DMS153 treated with DMSO at 0.1 percent for 48 hours (cell line): Measurements from ENCODE around the gene KAZN.
"Not testable (repeated sequence)": the region's sequence is repeated elsewhere in the genome, so short reads cannot be mapped to it uniquely, and the experiment has no call there.

Experiments used
- DNase-seq: peaks from one replicate; lab custom pipeline; 2025; ENCODE audit not compliant: unreplicated experiment; lab: John Stamatoyannopoulos, UW

Gene KAZN

DNA sequence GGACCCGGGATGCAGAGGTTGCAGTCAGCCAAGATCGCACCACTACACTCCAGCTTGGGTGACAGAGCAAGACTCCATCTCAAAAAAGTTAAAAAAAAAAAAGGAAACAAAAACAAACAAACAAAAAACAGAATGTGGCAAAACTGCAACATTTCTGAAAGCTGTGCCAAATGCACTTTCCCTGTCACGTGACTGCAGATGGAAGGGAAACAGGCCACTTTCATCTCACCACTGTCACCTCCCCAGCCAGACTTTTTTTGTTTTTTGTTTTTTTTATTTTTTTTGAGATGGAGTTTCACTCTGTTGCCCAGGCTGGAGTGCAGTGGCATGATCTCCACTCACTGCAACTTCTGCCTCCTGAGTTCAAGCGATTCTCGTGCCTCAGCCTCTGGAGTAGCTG, 442.2 kb downstream of the KAZN start:
- DNase-seq, result not testable (repeated sequence)

DNA sequence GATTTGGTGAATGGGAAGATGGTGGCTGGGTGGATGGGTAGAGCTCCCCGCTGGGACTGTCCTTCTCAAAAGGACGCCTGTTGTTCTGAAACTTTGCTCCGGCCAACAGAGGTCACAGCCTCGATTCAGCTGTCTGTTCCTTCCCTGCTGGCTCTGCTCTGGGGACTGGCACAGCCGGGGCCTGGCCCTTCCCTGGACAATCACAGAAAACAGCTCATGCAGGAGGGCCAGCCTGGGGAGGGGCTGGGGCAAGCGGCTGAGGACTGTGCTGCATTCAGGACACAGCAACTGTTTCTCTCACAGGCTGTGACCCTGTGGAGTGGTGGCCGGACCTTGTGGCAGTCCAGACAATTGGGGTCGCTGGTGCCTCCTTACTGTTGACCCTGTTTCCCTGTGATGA, 444.4 kb downstream of the KAZN start:
- no peak for DNase-seq

DNA sequence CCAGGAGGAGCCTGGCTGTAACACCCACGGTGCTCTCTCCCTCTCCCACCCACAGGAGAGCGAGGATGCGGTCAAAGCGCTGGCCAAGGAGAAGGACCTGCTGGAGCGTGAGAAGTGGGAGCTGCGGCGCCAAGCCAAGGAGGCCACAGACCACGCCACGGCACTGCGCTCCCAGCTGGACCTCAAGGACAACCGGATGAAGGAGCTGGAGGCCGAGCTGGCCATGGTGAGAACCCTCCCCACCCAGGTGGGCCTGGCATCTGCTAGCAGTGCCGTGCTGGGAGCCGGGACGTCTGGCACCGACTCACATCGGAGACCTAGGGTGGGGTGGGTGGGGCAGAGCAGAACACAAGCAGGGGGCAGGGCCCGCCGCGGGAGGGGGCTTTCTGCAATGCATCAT, 445.4 kb downstream of the KAZN start:
- no peak for DNase-seq

DNA sequence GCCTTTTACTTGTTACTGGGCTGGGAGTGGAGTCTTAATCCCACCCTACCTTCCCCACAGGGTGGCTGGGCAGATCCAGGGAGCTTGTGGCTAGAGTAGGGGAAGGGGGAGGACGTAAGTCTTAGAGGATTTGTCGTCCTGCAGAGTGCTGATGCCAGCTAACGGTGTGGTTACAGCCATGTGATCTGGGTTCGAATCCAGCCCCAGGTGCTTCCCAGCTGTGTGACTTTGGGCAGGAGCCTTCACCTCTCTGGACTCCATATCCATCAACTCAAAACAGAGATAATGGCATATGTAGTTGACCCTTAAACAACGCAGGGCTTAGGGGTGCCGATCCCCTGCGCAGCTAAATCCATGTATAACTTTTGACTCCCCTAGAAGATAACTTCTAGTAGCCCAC, 446.6 kb downstream of the KAZN start:
- no peak for DNase-seq

DNA sequence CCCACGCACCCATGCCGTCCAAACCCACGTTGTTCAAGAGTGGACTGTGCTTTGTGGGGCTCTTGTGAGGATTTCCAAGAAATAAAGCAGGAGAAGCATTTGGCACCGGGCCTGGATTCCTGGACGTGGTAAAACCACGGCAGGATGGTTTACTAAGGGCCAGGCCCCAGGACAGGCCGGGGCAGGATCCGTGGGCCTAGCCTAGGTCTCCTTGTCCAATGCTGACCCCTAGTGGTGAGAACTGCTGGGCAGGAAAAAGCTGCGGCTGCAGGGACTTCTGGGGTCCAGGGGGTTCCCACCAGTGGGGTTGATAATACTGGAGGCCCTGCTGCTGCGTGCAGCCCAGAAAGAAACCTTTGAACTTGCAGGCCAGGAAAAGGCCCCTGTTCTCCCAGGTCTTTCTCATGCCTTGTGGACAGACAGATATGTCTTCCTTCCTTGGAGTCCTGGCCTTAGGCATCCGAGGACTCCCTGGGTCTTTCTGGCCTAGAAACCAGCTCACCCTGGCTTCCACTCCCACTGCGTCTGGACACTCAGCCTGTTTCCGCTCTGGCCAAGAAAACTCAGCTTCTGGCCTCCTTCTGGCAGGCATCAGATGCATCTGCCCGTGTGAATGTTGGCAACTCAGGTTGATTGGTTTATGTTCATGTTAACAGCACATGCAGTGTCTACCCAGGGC, 448.1 kb downstream of the KAZN start:
- DNase-seq, result no peak

GRCh38 chr1:15047237-15047636, 448.8 kb downstream of the KAZN start:
- no peak for DNase-seq

DNA sequence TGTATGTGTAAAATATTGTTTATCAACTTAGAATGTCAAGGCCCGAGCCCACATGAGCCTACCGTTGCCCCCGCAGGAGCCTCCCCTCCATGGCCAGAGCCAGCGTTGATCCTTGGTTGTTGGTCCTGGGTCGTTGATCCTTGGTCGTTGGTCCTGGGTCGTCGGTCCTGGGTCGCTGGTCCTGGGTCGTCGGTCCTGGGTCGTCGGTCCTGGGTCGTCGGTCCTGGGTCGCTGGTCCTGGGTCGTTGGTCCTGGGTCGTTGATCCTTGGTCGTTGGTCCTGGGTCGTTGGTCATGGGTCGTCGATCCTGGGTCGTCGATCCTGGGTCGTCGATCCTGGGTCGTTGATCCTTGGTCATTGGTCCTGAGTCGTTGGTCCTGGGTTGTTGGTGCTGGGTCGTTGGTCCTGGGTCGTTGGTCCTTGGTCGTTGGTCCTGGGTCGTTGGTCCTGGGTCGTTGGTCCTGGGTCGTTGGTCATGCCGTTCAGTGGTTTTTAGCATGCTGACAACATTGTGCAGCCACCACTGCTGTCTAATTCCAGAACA, 450.0 kb downstream of the KAZN start:
- DNase-seq, result no peak

- DNase-seq, result no peak
Observed at GRCh38 chr1:15049067-15049466, 450.6 kb downstream of the KAZN start.

DNA sequence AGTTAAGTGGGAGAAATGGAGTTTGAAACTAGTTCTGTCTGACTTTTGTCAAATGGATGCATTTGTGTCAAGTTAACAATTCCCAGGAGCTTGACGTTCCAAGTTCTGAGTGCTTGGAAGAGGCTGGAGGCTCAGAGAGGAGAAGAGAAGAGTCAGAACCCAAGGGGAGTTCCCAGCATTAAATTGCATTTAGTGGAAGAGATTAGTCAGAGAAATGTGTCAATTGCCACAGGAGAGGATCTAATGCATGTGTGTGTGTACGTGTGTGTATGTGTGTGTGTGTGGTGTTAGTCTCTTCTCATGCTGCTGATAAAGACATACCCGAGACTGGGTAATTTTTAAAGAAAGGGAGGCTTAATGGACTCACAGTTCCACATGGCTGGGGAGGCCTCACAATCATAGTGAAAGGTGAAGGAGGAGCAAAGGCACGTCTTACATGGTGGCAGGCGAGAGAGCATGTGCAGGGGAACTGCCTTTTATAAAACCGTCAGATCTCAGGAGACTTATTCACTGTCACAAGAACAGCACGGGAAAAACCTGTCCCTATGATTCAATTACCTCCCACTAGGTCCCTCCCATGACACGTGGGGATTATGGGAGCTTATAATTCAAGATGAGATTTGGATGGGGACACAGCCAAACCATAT, 453.5 kb downstream of the KAZN start:
- no peak for DNase-seq

DNA sequence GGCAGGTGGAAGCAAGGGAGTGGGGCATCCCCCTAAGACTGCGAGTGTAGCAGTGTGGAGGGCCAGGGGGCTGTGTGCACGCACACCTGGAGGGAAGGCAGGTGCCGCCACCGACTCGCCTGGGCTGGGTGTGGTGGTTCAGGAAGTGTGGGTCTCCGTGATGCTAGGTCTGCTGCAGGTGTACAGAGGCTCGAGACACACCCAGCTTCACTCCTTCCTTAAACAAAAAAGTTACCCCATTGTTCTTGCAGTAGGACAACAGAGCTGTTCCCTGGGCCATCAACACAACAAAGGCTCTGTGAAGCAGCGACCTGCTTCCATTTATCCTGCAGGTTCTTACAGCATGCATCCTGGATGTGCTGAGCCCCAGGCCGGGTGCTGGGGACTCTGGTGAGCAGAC, 454.7 kb downstream of the KAZN start:
- DNase-seq, result no peak

- DNase-seq, result no peak
Observed at GRCh38 chr1:15055736-15056415, 457.4 kb downstream of the KAZN start.

DNA sequence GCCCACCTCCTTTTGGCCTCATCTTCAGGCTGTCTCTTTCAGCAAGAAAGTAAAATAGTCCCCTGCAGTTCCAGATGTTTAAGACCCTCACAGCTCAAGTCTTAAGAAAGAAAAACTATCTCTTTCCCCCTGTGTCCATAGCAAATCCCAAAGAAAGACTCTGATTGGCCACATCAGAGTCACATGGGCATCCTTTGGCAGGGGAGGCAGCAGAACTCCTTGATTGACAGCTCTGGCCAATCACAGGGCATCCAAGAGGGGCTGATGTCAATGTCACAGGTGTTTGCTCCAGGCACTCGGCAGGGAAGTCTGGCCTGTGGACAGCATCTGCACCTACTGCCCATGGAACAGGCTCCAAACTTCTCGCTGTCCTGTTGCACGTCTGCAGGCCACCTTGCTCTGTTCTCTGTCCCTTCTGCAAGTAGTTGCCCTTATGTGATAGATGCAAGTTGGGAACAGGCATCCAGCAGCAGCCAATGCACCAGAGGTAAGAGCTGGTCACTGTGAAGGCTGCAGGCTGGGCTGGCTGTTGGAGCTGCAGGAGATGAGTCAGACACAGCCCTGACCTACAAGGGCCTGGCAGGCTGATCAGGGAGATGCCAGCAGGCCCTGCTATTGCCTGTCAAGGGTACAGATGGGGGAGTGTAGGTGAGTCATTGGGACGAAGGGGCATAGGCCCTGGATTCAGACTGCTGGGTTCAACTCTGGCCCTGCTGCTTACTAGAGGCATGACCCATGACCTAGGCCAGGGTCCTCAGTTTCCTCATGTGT, 458.2 kb downstream of the KAZN start:
- DNase-seq, result no peak

GRCh38 chr1:15057834-15058233, 459.3 kb downstream of the KAZN start:
- no peak for DNase-seq

DNA sequence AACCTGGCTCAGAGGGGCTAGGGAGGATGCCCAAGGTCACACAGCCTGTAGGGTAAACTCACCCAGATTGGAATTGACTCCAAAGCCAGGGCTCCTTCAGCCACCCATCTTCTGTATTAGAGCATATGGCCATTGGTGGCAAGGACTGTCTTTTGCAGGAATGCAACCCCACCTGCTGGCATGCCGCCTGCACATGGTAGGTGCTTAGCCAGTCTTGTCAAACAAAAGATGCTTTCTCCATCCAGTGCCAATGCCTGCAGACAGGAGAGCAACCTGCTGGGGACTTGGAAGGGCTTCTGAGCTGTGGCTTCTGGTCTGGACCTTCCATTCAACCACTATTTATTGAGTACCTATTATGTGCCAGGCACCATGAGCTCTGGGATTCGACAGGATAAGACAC, 459.8 kb downstream of the KAZN start:
- no peak for DNase-seq

GRCh38 chr1:15060104-15060503, 461.6 kb downstream of the KAZN start:
- no peak for DNase-seq

GRCh38 chr1:15062479-15063099, 464.1 kb downstream of the KAZN start:
- DNase-seq, result no peak

DNA sequence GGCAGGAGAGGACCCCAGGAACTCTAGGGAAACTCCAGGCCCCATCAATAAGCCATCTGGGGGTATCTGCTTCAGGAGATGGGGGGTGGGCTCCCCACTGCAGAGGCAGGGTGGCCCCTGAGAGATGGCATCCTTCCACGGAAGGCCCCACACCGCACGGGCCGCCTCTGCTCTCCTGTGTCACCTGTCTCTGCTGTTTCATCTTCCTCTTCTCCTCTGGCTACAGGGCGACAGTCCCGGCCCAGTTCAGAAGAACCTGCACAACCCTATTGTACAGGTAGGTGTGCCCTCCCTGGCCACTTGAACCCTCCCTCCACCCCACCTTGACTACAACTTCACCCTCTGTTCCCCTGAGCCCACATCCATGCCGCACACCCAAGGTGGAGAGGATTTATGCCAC, 464.9 kb downstream of the KAZN start:
- no peak for DNase-seq

DNA sequence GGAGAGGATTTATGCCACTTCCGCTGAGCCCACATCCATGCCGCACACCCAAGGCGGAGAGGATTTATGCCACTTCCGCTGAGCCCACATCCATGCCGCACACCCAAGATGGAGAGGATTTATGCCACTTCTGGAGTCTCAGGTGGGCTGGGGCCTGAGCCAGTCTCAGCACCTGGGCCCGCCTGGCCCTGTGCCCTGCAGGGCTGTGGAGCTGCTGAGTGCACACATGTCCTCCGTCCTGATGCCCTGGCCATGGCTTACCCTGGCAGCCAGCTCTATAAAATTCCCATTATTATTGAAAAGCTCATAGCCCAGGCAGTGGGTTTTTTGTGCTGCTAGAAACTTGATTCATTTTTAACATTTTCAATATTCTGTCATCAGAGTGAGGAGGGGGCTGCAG, 465.3 kb downstream of the KAZN start:
- DNase-seq, result no peak

GRCh38 chr1:15064217-15064929, 465.9 kb downstream of the KAZN start:
- DNase-seq, result no peak

GRCh38 chr1:15065291-15065690, 466.8 kb downstream of the KAZN start:
- no peak for DNase-seq
